ENCODE measurements around the gene TMPRSS9.

- TF ChIP-seq CTCF (IDR thresholded peaks at IDR 0.05) (no peak), POLR2AphosphoS5 (IDR thresholded peaks at IDR 0.05) (no peak), POLR2A (IDR thresholded peaks at IDR 0.05) (no peak), EP300 (IDR thresholded peaks at IDR 0.05) (no peak)
These were observed 21.2 kb downstream of the TMPRSS9 start for GRCh38 chr19:2381148-2381820.
